Activated CD4-positive, CD25-positive, alpha-beta regulatory T cell (primary cell): ENCODE results near the gene CDK2.
A peak's percentile ranks its signal among the peaks of the same experiment; 100 is the strongest.

Experiments
- DNase-seq, 4 experiments: peaks; one replicate each; lab custom pipeline; 2025; lab: John Stamatoyannopoulos, UW

The CDK2 gene

DNA sequence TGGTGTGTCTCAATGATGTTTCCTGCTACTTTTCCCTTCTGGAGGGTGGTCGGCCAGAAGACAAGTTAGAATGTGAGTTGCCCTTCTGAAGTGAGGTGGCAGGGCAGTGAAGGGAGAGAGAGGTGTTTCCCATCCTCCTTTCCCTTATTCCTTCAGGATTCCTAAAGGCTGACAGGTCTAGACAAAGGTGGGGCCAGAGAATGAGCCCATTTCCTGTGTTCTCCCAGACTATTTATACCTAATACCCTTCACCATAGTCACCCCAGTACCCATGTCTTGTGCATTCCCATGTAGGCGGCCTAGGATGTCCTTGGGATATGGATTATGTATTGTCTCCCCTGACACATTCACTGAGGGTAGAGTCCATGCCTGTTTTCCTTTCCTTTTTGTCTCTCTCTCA is 28.6 kb upstream of the CDK2 start:
- no peak for DNase-seq

- no peak for DNase-seq
Measured at GRCh38 chr12:55938826-55939501, 27.7 kb upstream of the CDK2 start.

- peak; percentile 54 to 73 (median 68) for DNase-seq
Measured at GRCh38 chr12:55940065-55940732, 26.4 kb upstream of the CDK2 start.

DNA sequence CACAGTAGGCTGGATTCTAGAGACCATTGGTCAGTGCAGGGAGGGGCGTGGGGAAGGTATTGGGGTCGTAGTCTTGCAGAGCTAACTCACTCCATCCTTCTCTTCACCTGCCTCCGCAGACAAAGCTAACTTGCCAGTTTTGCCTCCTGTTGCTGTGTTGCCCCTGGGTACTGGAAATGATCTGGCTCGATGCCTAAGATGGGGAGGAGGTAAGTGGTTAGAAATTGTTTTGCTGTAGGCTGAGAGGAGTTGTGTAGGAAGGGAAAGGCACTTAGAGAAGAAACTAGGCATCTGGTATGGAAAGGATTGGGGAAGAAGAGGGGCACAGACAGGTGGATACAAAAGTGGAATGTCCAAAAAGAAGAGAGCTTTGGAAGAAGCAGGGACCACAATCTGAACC is 24.6 kb upstream of the CDK2 start:
- no peak for DNase-seq

DNA sequence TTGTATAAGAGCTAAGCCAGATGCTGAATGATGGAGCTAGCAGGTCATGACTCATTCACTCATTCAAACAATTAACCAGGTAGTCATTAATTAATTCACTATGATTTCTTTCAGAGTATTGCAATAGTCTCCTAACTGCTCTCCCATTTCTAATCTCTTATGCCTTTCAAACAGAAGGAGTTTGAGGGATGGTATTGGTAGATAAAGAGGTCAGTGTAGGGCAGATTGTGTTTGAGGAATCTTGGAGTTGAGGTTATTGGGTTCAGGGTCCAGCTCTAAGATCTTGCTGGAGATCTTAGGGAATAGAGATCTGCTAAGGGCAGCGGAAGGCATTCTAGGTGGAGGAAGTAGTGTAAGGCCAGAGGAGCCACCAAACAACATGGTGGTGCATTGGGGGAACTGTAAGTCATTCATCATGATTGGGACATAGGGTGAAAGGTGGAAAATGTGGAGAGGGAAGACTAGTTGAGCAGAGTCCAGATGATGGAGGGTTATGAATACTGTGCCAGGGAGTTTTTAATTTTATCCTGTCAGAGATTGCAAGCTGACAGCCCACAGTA is 24.0 kb upstream of the CDK2 start:
- no peak for DNase-seq

DNA sequence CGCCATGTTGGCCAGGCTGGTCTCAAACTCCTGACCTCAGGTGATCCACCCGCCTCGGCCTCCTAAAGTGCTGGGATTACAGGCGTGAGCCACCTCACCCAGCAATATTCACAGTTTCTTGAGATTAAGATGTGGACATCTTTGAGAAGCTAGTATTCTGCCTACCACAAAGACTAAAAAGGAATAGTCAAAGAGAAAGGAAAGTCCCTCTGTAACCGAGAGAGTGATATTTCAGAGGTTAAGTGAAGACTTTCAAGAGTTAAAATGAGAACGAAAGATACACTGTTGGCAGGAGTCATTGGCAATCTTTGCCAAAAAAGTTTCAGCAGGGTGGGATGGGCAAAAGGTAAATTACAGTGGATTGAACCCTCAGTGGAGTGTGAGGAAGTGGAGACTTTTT is 20.1 kb upstream of the CDK2 start:
- DNase-seq = no peak

DNA sequence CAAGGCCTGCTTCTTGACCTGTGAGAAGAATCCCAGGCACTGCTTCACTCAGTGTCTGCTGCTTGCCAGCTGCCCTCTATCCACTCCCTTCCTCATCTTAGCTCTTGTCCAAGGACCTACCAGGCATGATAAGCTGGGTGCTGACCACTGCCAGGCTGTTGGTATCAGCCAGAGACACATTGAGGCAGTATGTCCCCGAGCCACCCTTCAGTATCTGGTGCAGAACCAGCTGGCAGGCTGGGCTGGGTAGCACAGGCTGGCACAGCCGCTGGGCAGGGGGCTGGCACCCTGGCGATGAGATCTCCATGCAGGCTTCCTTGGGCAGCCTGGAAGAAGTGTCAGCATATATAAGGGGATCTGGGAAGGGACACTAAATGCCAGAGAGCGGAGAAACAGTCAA is 11.3 kb upstream of the CDK2 start:
- no peak for DNase-seq

GRCh38 chr12:55955800-55956508 is 10.7 kb upstream of the CDK2 start:
- peak in 2 of 4 experiments; percentile 15 to 22 for DNase-seq

- no peak for DNase-seq
Measured at GRCh38 chr12:55957106-55957859, 9.3 kb upstream of the CDK2 start.

DNA sequence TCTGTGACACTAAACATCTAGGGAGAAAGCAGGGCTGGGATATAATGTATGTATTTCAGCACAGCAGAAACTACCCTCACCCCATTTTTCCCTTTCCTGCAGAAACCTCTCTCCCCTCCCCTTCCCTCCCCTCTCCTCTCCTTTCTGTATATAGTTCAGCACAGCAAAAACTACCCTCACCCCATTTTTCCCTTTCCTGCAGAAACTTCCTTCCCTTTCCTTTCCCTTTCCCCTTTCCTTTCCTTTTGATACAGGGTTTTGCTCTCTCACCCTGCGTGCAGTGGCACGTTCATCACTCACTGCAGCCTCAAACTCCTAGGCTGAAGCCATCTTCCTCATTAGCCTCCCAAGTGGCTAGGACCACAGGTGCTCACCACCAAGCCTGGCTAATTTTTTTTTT is 2.9 kb upstream of the CDK2 start:
- DNase-seq = no peak

DNA sequence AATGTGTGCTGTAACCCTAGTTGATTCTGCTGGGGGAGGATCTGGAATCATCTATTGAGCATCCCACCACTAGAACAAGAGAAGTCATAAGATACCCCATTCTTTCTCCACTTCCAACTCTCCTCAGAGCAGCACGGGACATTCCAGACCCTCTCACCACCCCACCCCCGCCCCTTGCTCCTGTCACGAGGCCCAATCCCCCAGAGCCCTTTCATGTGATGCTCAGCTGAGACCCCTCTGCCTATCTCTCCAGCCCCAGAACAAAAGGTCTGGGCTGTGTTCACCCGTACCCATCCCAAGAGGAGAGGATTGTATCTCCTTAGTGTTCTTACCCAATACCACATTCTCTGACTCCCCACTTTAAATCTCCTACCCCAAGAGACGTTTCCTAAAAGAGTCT is 1.4 kb upstream of the CDK2 start:
- no peak for DNase-seq

DNA sequence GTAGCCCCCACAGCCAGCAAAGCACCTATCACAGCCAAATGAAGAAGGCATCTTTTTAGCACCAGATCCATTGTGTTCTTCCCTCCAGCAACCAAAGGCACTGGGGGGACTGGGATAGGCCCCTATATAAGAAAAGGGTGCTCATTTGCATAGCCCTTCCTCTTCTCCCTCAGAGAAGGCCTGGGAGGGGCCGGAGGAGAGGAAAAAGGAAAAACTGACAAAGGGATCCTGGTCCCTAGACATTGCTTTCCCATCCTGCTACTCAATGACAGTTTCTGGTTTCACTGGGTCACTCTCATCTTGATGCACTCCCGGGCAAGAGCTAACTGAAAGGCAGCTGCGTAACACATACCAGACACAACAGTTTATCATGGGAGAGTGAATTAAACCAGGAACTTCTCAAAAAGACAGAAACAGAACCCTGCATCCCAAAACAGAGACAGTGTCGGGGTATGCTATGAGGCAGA is 656 bp upstream of the CDK2 start, which contains the start of gene PMEL:
PMEL (minus strand) TSS at position 102 of the 467 bp plus-strand sequence; CDS start at position 71, 31 bp downstream.
- no peak for DNase-seq

GRCh38 chr12:55969356-55969755 is 2.7 kb downstream of the CDK2 start:
- DNase-seq = no peak

DNA sequence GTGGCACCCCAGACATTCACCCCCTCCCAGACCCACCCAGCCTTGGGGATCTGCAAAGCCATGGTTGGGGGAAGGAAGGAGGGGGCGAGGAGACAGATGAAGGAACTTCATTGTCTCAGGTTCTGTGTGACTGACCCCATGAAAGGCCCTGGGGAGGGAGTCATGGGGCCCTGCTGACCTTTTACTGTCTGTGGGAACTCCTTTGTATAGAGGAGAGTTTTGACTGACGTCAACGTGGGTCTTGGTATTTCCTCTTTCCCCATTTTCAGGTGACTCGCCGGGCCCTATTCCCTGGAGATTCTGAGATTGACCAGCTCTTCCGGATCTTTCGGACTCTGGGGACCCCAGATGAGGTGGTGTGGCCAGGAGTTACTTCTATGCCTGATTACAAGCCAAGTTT is 4.1 kb downstream of the CDK2 start:
- DNase-seq = no peak

DNA sequence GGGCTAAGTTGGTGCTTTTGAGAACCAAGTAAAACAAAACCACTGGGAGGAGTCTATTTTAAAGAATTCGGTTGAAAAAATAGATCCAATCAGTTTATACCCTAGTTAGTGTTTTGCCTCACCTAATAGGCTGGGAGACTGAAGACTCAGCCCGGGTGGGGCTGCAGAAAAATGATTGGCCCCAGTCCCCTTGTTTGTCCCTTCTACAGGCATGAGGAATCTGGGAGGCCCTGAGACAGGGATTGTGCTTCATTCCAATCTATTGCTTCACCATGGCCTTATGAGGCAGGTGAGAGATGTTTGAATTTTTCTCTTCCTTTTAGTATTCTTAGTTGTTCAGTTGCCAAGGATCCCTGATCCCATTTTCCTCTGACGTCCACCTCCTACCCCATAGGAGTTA is 5.4 kb downstream of the CDK2 start:
- DNase-seq = no peak

GRCh38 chr12:55972456-55972855 is 5.8 kb downstream of the CDK2 start:
- no peak for DNase-seq

- DNase-seq = no peak
Measured at GRCh38 chr12:55972911-55973598, 6.4 kb downstream of the CDK2 start.

- DNase-seq = peak; percentile 90 to 97 (median 94)
Measured at GRCh38 chr12:55973599-55974307, 7.1 kb downstream of the CDK2 start, which contains the start of gene RAB5B. RAB5B (plus strand) TSS chr12:55974078; CDS start chr12:55986961, 12,883 bp downstream.

DNA sequence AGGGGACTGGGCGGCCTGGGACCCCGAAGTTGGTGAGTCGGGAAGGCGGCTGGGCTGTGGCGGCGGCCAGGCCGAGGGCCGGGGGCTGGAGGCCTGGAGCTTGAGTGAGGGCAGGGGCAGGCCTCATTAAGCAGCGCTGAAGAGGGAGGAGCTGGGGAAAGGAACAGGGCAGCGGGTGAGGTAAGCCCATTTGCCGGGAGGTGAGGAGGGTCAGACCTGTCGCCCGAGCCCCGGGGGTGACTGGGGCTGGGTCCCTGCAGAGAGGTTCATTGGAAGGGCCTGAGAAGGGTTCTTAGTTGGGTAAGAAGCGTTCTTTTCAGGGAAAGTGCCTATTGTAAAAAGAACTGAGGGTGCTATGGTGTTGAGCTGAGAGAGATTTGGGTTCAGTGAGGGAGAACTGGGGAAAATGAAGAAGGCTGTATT is 7.7 kb downstream of the CDK2 start:
- DNase-seq = peak in 1 of 4 experiments; percentile 34

DNA sequence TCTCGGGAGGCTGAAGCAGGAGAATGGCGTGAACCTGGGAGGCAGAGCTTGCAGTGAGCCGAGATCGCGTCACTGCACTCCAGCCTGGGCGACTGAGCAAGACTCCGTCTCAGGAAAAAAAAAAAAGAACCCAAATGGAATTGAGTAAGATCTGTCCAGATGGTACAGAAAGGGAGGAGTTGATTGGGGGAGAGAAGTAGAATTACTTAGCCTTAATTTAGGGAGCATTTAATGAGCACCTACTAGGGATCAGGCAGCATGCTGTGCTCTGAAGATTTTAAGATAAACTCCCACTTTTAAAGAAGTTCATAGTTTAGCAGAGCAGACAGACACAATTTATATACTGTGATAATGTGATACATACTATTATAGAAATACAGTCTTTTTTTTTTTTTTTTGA is 11.8 kb downstream of the CDK2 start:
- DNase-seq = no peak
